ENCODE measurements around the gene ZNF311.

The ZNF311 gene

DNA sequence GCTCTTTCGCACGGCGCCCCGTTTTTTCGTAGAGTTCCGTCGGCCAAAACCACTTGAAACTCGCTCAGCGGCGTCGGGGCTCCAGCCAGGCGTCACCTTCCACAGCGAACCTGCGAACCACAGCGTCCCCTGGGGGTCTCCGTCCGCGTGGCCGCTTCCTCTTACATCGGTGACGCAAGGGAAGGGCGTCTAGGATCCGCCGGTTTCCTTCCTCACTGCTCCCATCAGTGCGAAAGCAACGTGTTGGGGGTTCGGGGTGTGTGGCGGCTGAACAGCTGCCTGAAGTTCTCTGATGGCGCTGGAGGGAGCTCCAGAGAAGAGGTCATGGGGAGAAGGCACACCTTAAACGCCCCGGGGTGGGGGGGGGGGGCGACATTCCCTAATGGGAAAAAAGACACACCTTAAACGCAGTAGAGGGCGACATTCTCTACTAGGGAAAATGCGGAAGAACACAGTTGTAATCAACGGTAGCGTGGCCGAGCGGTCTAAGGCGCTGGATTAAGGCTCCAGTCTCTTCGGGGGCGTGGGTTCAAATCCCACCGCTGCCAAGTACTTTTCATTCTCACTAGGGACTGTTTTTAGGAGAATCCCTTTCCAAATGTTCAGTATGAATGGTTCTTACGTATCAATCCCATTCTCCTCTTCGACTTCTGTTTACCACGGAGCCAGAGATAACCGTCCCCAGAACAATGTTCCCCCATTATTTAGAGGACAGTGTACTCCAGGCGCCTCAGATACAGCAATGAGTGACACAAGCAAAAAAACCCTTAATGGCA lies 16.4 kb downstream of the ZNF311 start:
- Histone ChIP-seq H3K9me3 (replicated peaks in 1 of 11) (peaks cover 9 to 38% (median 21%) of the 10 kb centered on the region in 11 experiments; a peak in 21 of 22 replicates), H3K9ac (no peak overlapping the region), H3K27ac (no peak overlapping the region), H4K20me1 (no peaks in the 10 kb centered on the region), H3K4me3 (peak overlapping the region in 2 of 10 experiments; percentile 12 to 30; a peak in 2 of 20 replicates), H3K36me3 (no peaks in the 10 kb centered on the region), H3K4me1 (no peaks in the 10 kb centered on the region), H3K4me2 (peak overlapping the region in 2 of 11 experiments; percentile 6 to 28; a peak in 5 of 22 replicates), H3K27me3 (peaks cover 0 to 10% (median 4%) of the 10 kb centered on the region in 11 experiments; a peak in 8 of 22 replicates)
- 0 out of 22 replicates have a peak, but pooled peaks of 1 of the 11 experiments have one; percentile 18 for TF ChIP-seq Cebpa-rat (IDR thresholded peaks at IDR 0.05)

- no peak overlapping the region for H3K27ac ChIP-seq
- H3K36me3 ChIP-seq: no peaks in the 10 kb centered on the region
- no peak overlapping the region for H3K4me3 ChIP-seq
- peaks cover 0 to 10% (median 4%) of the 10 kb centered on the region in 11 experiments; a peak in 8 of 22 replicates for H3K27me3 ChIP-seq
- H3K4me2 ChIP-seq: no peak overlapping the region
- peaks cover 9 to 38% (median 21%) of the 10 kb centered on the region in 11 experiments; a peak in 21 of 22 replicates for H3K9me3 ChIP-seq (replicated peaks in 1 of 11)
- H4K20me1 ChIP-seq: no peaks in the 10 kb centered on the region
- H3K4me1 ChIP-seq: peaks cover 2 to 12% (median 9%) of the 10 kb centered on the region in 10 experiments; a peak in 18 of 20 replicates
- H3K9ac ChIP-seq: no peak overlapping the region
- no peak for TF ChIP-seq Cebpa-rat (IDR thresholded peaks at IDR 0.05)
Measured at GRCh38 chr6:28985462-28986164, 19.5 kb downstream of the ZNF311 start.

DNA sequence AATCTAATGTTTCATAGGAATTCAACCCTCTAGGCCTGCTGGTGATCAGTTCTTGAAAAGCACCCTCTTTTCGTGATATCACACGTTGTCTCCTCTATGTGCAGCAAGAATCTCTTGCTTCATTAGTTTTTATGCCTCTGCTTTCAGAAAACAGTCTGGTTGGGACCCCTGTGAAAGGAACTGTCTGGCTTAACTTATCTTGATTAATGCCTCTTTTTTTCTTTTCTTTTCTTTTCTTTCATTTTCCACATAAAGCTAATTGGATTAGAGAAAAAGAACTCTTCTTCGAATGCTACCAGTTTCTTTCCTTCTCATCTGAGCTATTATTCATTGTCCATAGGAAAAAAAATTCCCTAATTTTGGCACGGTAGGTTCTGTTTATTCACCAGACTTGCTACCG lies 21.3 kb downstream of the ZNF311 start:
- Histone ChIP-seq H3K9me3 (replicated peaks in 1 of 11) (peaks cover 9 to 30% (median 15%) of the 10 kb centered on the region in 11 experiments; a peak in 21 of 22 replicates), H3K27me3 (peaks cover 0 to 6% (median 4%) of the 10 kb centered on the region in 11 experiments; a peak in 8 of 22 replicates), H3K9ac (no peak overlapping the region), H3K27ac (no peak overlapping the region), H3K4me3 (no peak overlapping the region), H3K36me3 (no peaks in the 10 kb centered on the region), H3K4me1 (peaks cover 9 to 22% (median 20%) of the 10 kb centered on the region in 10 experiments; a peak in 18 of 20 replicates), H4K20me1 (no peaks in the 10 kb centered on the region), H3K4me2 (peak overlapping the region in 1 of 11 experiments; percentile 86; a peak in 1 of 22 replicates)
- no peak for TF ChIP-seq Cebpa-rat (IDR thresholded peaks at IDR 0.05)

- peak overlapping the region in 8 of 11 experiments; percentile 57 to 88 (median 74); a peak in 16 of 22 replicates for H3K27ac ChIP-seq
- no peaks in the 10 kb centered on the region for H3K36me3 ChIP-seq
- TF ChIP-seq Cebpa-rat (IDR thresholded peaks at IDR 0.05): no peak
- peaks cover 0 to 13% (median 8%) of the 10 kb centered on the region in 11 experiments; a peak in 16 of 22 replicates for H3K27me3 ChIP-seq
- H3K4me2 ChIP-seq: peak overlapping the region; percentile 55 to 89 (median 79)
- H3K9ac ChIP-seq: peak overlapping the region; percentile 48 to 80 (median 77); a peak in 21 of 22 replicates
- no peaks in the 10 kb centered on the region for H4K20me1 ChIP-seq
- peak overlapping the region; percentile 63 to 81 (median 66) for H3K4me3 ChIP-seq
- peaks cover 0 to 18% (median 4%) of the 10 kb centered on the region in 11 experiments; a peak in 9 of 22 replicates for H3K9me3 ChIP-seq (replicated peaks in 1 of 11)
- peaks cover 9 to 34% (median 20%) of the 10 kb centered on the region in 10 experiments; a peak in 19 of 20 replicates for H3K4me1 ChIP-seq
Measured at GRCh38 chr6:28982476-28983266, 22.4 kb downstream of the ZNF311 start.

DNA sequence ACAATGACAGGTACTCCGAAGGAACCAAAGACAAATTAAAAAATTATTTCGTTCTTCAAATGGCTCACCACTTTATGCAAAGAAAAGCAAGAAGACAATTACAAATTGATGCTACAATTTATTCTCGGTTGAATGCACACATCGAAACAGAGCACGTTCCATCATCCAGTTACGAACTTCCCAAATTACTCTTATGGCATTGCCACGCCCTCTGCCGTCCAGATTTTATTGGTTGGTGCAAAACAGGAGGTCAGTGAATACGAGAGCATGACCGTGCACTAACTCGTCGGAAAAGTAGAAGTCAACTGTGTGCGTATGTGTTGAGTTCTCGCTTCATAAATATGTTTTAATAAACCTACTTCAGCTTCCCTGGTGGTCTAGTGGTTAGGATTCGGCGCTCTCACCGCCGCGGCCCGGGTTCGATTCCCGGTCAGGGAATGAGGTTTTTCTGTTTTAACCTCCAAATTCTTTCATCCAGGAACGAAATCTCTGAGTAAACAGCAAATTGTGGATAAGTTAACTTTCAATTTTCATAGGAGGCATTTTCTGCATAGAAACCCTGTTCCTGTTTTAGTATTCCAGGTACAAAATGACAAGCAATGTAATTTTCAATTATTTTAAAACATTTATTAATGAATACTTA lies 23.2 kb downstream of the ZNF311 start:
- H4K20me1 ChIP-seq: no peaks in the 10 kb centered on the region
- H3K9ac ChIP-seq: peak overlapping the region; percentile 66 to 80 (median 77)
- peak overlapping the region; percentile 63 to 81 (median 66) for H3K4me3 ChIP-seq
- no peak for TF ChIP-seq Cebpa-rat (IDR thresholded peaks at IDR 0.05)
- peaks cover 0 to 16% (median 6%) of the 10 kb centered on the region in 11 experiments; a peak in 6 of 22 replicates for H3K9me3 ChIP-seq (replicated peaks in 1 of 11)
- peaks cover 9 to 38% (median 21%) of the 10 kb centered on the region in 10 experiments; a peak in 19 of 20 replicates for H3K4me1 ChIP-seq
- peak overlapping the region; percentile 55 to 89 (median 84) for H3K4me2 ChIP-seq
- H3K27me3 ChIP-seq: peaks cover 0 to 20% (median 15%) of the 10 kb centered on the region in 11 experiments; a peak in 19 of 22 replicates
- no peaks in the 10 kb centered on the region for H3K36me3 ChIP-seq
- peak overlapping the region in 10 of 11 experiments; percentile 33 to 88 (median 66); a peak in 18 of 22 replicates for H3K27ac ChIP-seq

- Histone ChIP-seq H3K9ac (peak overlapping the region; percentile 66 to 80 (median 77)), H3K9me3 (replicated peaks in 1 of 11) (peaks cover 0 to 11% (median 3%) of the 10 kb centered on the region in 11 experiments; a peak in 6 of 22 replicates), H3K36me3 (no peaks in the 10 kb centered on the region), H3K4me2 (peak overlapping the region; percentile 75 to 94 (median 86)), H3K4me1 (peaks cover 9 to 38% (median 21%) of the 10 kb centered on the region in 10 experiments; a peak in 19 of 20 replicates), H4K20me1 (no peaks in the 10 kb centered on the region), H3K27me3 (peaks cover 0 to 26% (median 20%) of the 10 kb centered on the region in 11 experiments; a peak in 19 of 22 replicates), H3K27ac (peak overlapping the region; percentile 33 to 88 (median 67); a peak in 20 of 22 replicates), H3K4me3 (peak overlapping the region; percentile 63 to 81 (median 66))
- no peak for TF ChIP-seq Cebpa-rat (IDR thresholded peaks at IDR 0.05)
Measured at GRCh38 chr6:28981431-28981832, 23.7 kb downstream of the ZNF311 start.

DNA sequence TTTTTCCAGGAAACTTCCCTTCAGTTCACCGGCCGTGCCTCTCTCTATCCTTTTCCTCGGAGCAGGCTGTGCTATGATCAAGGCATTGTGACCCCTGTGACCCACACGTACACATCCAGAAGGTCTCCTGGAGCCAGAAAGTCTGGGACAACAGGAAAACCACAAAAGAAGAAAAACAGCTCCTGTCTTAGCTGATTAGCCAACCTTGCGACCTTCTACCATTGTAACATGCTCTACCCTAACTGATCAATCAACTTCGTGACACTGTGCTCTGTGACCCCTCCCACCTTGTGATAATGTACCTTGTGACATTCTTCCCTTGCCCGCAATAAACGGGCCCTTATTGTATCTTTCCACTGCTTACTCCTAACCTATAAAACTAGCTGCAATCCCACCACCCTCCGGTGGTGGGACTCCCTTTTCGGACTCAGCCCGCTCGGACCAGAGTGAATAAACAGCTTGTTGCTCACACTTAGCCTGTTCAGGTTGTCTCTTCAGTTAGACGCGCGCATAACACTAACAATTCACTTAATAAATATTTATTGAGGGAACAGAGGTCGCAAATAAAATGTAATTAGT lies 24.2 kb downstream of the ZNF311 start:
- peak overlapping the region; percentile 66 to 80 (median 77) for H3K9ac ChIP-seq
- H3K36me3 ChIP-seq: no peaks in the 10 kb centered on the region
- peaks cover 0 to 7% (median under 1%) of the 10 kb centered on the region in 11 experiments; a peak in 5 of 22 replicates for H3K9me3 ChIP-seq (replicated peaks in 1 of 11)
- peak overlapping the region; percentile 75 to 94 (median 86) for H3K4me2 ChIP-seq
- peaks cover 0 to 29% (median 24%) of the 10 kb centered on the region in 11 experiments; a peak in 19 of 22 replicates for H3K27me3 ChIP-seq
- TF ChIP-seq Cebpa-rat (IDR thresholded peaks at IDR 0.05): no peak
- H4K20me1 ChIP-seq: no peaks in the 10 kb centered on the region
- H3K27ac ChIP-seq: peak overlapping the region; percentile 33 to 88 (median 67); a peak in 21 of 22 replicates
- peak overlapping the region; percentile 63 to 81 (median 66) for H3K4me3 ChIP-seq
- peaks cover 9 to 38% (median 21%) of the 10 kb centered on the region in 10 experiments; a peak in 19 of 20 replicates for H3K4me1 ChIP-seq
